Esophagus muscularis mucosa (tissue), 4 donors: ENCODE data around the gene TBC1D14. TPM values are rescaled to one million over a fixed set of nuclear protein-coding genes. Genes with fewer than 3 reads are reported as not detected.

Source experiments
- DNase-seq: peaks from one replicate; pipeline ENCODE4 v3.0.0-alpha.2; 2017; ENCODE audit errors: extremely low spot score
- H3K27ac ChIP-seq, 4 donors: fragments of 200-600 bp; sonication (generic); replicated peaks in 1 of 4; 1 replicate in 3 of 4; 2 replicates in 1 of 4; pipeline ENCODE4 v1.5.1; 2016 to 2019; ENCODE audit warnings: mild to moderate bottlenecking in 1 of 4
- H3K27me3 ChIP-seq, 4 donors: fragments of 200-600 bp; sonication (generic); one replicate each; pipeline versions ENCODE4 v1.5.1 to v1.6.0; 2016 to 2019
- H3K36me3 ChIP-seq, 4 donors: fragments of 200-600 bp; sonication (generic); one replicate each; pipeline ENCODE4 v1.5.1; 2016 to 2019
- H3K4me1 ChIP-seq, 4 donors: fragments of 200-600 bp; sonication (generic); one replicate each; pipeline ENCODE4 v1.5.1; 2016 to 2019
- H3K4me3 ChIP-seq, 4 donors: fragments of 200-600 bp; sonication (generic); 1 replicate in 2 of 4; 2 replicates in 2 of 4; pipeline ENCODE4 v1.5.1; 2016 to 2019; ENCODE audit warnings: mild to moderate bottlenecking in 4 of 4, moderate library complexity in 1 of 4
- H3K9me3 ChIP-seq, 4 donors: fragments of 200-600 bp; sonication (generic); 1 replicate in 3 of 4; 2 replicates in 1 of 4; pipeline ENCODE4 v1.5.1; 2016 to 2019
- EP300 ChIP-seq: sonication (generic); formaldehyde crosslinking; IDR thresholded peaks from one replicate; pipeline ENCODE4 v1.6.1; 2017; ENCODE audit warnings: antibody characterized with exemption
- POLR2A ChIP-seq: fragments of 450-650 bp; IDR thresholded peaks from one replicate; pipeline ENCODE4 v1.6.1; 2017; ENCODE audit warnings: antibody characterized with exemption, moderate library complexity, mild to moderate bottlenecking, low read depth
- POLR2AphosphoS5 ChIP-seq, 2 donors: sonication (generic); formaldehyde crosslinking; IDR thresholded peaks; one replicate each; pipeline ENCODE4 v1.6.1; 2017; ENCODE audit warnings: antibody characterized with exemption in 2 of 2
- WGBS: methylation state at CpG from one replicate; pipeline ENCODE4 v1.1.5; 2018; 5-methylcytosine and 5-hydroxymethylcytosine counted together
- intact Hi-C: fragments of 100-400 bp; cut with DNase I; formaldehyde crosslinking; loops from one replicate; pipeline ENCODE4 v1.15.1; 2023
- total RNA-seq, 4 donors: library from RNA; depleted of rRNA; stranded (reverse); fragments of >200 nt; gene quantifications; one replicate each; pipeline versions ENCODE4 v1.1.0 to v1.2.1, GENCODE V29; 2016
- TF ChIP-seq, protein P1 (sequence below), 3 experiments: fragments of 200-600 bp in 2 of 3; fragments of 450-650 bp in 1 of 3; sonication (generic) in 2 of 3; IDR thresholded peaks; one replicate each; pipeline ENCODE4 v1.5.1; 2017 to 2019; ENCODE audit warnings: antibody characterized with exemption in 3 of 3, mild to moderate bottlenecking in 2 of 3, moderate library complexity in 1 of 3

The TBC1D14 gene
- total RNA-seq, 4 donors from 2014 or later, result 37.0 to 49.4 (median 44.2) TPM

DNA sequence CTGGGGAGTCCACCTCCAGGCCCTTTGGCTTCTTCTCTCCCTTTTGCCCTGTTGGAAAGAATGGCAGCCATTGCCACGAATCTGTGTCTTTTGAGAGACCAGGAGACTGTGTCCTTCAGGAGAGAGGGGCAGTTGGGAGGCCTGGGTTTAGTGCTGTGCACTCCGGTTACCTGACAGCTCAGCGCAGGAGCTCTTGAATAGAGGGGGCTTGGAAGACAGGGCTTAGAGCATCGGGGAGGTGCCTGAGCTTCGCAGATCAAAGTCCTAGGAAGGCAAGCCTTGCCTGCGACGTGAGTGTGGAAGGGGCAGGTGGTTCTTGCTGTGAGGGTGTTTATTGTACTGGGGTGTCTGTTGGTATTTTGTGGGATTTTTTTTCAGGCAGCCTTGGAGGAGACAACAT lies 91.6 kb downstream of the TBC1D14 start:
- Histone ChIP-seq H3K4me1 (no peaks in the 10 kb centered on the region), H3K27ac (no peak overlapping the region), H3K27me3 (no peaks in the 10 kb centered on the region), H3K4me3 (no peak overlapping the region), H3K9me3 (no peaks in the 10 kb centered on the region), H3K36me3 (peaks cover 43 to 98% (median 88%) of the 10 kb centered on the region in 4 donors)
- no peak for TF ChIP-seq EP300
- TF ChIP-seq POLR2A, result no peak
- TF ChIP-seq, protein P1, sequence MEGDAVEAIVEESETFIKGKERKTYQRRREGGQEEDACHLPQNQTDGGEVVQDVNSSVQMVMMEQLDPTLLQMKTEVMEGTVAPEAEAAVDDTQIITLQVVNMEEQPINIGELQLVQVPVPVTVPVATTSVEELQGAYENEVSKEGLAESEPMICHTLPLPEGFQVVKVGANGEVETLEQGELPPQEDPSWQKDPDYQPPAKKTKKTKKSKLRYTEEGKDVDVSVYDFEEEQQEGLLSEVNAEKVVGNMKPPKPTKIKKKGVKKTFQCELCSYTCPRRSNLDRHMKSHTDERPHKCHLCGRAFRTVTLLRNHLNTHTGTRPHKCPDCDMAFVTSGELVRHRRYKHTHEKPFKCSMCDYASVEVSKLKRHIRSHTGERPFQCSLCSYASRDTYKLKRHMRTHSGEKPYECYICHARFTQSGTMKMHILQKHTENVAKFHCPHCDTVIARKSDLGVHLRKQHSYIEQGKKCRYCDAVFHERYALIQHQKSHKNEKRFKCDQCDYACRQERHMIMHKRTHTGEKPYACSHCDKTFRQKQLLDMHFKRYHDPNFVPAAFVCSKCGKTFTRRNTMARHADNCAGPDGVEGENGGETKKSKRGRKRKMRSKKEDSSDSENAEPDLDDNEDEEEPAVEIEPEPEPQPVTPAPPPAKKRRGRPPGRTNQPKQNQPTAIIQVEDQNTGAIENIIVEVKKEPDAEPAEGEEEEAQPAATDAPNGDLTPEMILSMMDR (IDR thresholded peaks at IDR 0.05), result no peak
- no peak for TF ChIP-seq POLR2AphosphoS5 (IDR thresholded peaks at IDR 0.05)
- intact Hi-C loops, result no loop called here
- WGBS, result 100% methylated on average over 4 of the region's 7 CpGs
- DNase-seq, result no peak

DNA sequence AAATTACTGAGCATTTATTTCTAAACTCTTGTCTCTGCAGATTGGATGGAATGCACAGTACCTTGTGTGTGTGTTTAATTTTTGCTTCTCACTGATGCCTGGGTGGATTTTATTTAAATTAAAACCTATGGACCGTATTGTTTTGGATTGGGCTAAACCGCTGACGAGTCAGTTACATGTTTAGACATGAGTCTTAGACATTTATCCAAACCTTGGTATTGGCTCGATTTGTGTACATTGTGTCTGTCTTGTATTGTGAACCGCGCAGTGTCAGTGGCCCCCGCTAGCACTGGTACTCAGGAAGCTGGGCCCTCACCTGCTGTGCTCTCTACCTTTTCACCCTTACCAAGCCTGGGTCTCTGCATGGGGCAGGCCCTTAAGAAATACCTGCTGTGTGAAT lies 92.7 kb downstream of the TBC1D14 start:
- no peak for DNase-seq
- H3K4me3 ChIP-seq, result no peak overlapping the region
- intact Hi-C loops, result no loop called here
- no peaks in the 10 kb centered on the region for H3K27me3 ChIP-seq
- H3K27ac ChIP-seq, result no peak overlapping the region
- 95% methylated on average over 7 of the region's 7 CpGs for WGBS
- H3K36me3 ChIP-seq, result peaks cover 47 to 98% (median 88%) of the 10 kb centered on the region in 4 donors
- no peaks in the 10 kb centered on the region for H3K4me1 ChIP-seq
- H3K9me3 ChIP-seq, result no peaks in the 10 kb centered on the region
- TF ChIP-seq, protein P1 (IDR thresholded peaks at IDR 0.05), result no peak
- TF ChIP-seq POLR2A (no peak), POLR2AphosphoS5 (IDR thresholded peaks at IDR 0.05) (no peak), EP300 (no peak)

DNA sequence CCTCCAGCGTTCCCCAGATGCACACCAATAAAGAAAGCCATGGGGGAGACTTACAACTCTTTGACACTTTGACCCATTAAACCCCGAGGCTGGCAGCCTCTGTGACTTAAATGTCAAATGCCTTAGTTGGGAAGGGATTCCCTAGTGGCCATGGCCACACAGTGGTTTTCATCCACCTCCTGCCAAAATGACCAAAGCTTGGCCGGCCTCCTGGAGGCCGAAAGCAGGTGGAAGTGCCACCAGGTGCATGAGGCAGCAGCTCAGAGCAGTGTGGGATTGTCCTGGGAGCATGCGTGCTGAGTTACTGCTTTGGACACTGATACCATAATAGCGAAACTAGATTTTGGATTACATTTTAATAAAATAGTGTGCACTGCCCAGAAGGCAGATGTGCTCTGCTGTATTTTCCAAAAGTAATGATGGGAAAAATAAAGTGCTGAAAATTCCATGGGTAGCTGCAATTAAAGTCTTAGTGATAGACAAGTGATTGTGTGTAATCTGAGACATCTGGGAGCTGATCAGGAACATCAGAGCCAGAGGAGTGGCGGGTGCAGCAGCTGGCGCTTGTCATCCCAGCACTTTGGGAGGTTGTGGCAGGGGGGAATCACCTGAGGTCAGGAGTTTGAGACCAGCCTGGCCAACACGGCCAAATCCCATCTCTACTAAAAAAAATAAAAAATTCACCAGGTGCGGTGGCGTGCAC lies 93.7 kb downstream of the TBC1D14 start:
- Histone ChIP-seq H3K4me1 (no peaks in the 10 kb centered on the region), H3K27me3 (no peaks in the 10 kb centered on the region), H3K36me3 (peaks cover 52 to 98% (median 93%) of the 10 kb centered on the region in 4 donors), H3K27ac (no peak overlapping the region), H3K4me3 (no peak overlapping the region), H3K9me3 (no peaks in the 10 kb centered on the region)
- 82% methylated on average over 11 of the region's 11 CpGs for WGBS
- TF ChIP-seq EP300 (no peak), POLR2A (no peak), POLR2AphosphoS5 (IDR thresholded peaks at IDR 0.05) (no peak)
- TF ChIP-seq, protein P1 (IDR thresholded peaks at IDR 0.05), result no peak
- intact Hi-C loops, result no loop called here
- no peak for DNase-seq

DNA sequence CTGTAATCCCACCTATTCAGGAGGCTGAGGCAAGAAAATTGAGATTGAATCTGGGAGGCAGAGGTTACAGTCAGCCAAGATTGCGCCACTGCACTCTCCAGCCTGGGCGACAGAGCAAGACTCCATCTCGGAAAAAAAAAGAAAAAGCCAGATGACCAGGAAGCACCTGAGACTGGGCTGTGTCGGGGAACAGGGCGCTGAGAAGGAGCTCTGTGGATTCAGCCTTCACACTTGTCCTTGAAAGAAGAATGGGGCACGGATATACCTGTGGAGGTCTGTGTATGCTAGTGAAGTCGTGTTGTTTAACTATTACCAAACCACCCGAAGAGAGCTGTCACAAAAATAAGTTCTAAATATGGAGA lies 94.2 kb downstream of the TBC1D14 start:
- WGBS, result 88% methylated on average over 8 of the region's 8 CpGs
- no peak overlapping the region for H3K4me3 ChIP-seq
- no peak for TF ChIP-seq POLR2AphosphoS5 (IDR thresholded peaks at IDR 0.05)
- TF ChIP-seq, protein P1 (IDR thresholded peaks at IDR 0.05), result no peak
- no peak for TF ChIP-seq EP300
- TF ChIP-seq POLR2A, result no peak
- intact Hi-C loops, result no loop called here
- no peaks in the 10 kb centered on the region for H3K4me1 ChIP-seq
- no peaks in the 10 kb centered on the region for H3K9me3 ChIP-seq
- H3K27me3 ChIP-seq, result no peaks in the 10 kb centered on the region
- H3K36me3 ChIP-seq, result peaks cover 51 to 98% (median 93%) of the 10 kb centered on the region in 4 donors
- DNase-seq, result no peak
- H3K27ac ChIP-seq, result no peak overlapping the region

DNA sequence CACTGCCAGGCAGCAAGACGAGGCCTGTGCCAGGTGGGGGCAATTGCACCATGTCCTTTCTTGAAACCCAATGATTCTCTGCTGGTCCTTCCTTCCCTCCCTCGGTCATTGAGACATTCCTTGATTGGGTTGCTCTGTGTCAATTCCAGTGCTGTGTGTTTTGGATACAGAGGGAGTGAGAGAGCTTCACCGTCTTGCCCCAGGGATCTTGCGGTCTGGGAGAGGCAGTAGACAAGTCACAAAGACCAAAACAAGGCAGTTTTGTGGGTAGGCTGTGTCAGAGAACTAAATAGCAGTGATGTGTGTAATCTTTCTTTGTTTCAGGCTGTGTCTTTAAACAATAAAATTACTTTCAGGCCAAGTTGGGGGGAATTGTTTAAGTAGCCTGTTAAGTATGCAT lies 94.7 kb downstream of the TBC1D14 start:
- H3K4me1 ChIP-seq, result peaks cover 0 to 2% (median 0%) of the 10 kb centered on the region in 4 donors
- intact Hi-C loops, result no loop called here
- peaks cover 46 to 98% (median 93%) of the 10 kb centered on the region in 4 donors for H3K36me3 ChIP-seq

More for the DNA sequence above, 94.7 kb downstream of the TBC1D14 start:
- TF ChIP-seq EP300 (no peak), POLR2AphosphoS5 (IDR thresholded peaks at IDR 0.05) (no peak), POLR2A (no peak)
- TF ChIP-seq, protein P1 (IDR thresholded peaks at IDR 0.05), result no peak
- Histone ChIP-seq H3K27ac (no peak overlapping the region), H3K4me3 (no peak overlapping the region), H3K27me3 (no peaks in the 10 kb centered on the region), H3K9me3 (no peaks in the 10 kb centered on the region)
- 87% methylated on average over 4 of the region's 4 CpGs for WGBS
- DNase-seq, result no peak
